Activated T-cell treated with anti-CD3 and anti-CD28 coated beads for 48 hours (primary cell): ENCODE results near the gene CUL3.
A peak's percentile ranks its signal among the peaks of the same experiment; 100 is the strongest.
"Not testable (repeated sequence)": the region's sequence is repeated elsewhere in the genome, so short reads cannot be mapped to it uniquely, and the experiment has no call there.

Source experiments
- DNase-seq: peaks from one replicate; pipeline ENCODE4 v3.0.0-alpha.2; 2020; ENCODE audit warnings: low read depth

The CUL3 gene

GRCh38 chr2:224543939-224544338 lies 41.2 kb downstream of the CUL3 start:
- DNase-seq, result no peak

- DNase-seq, result no peak
Measured at GRCh38 chr2:224538561-224539138, 46.5 kb downstream of the CUL3 start.

DNA sequence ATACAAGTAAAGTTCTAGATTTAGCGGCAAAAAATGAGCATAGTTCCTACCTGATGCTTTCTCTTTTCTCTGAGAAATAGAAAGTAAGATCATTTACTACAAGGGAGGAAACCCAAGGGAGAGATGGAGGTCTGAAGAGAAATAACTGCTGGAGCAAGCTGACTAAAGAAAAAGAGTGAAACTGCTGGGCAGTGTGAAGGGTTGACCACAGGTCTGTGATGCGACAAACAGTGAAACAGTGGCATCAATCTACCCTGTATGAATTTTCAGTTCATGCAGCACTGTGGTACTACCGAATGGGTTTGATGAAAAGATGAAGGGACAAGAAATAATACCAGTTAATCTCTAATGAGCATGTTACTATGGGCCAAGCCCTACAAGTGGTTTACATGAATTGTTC lies 52.2 kb downstream of the CUL3 start:
- no peak for DNase-seq

- no peak for DNase-seq
Measured at GRCh38 chr2:224532441-224532840, 52.7 kb downstream of the CUL3 start.

GRCh38 chr2:224528171-224528570 lies 57.0 kb downstream of the CUL3 start:
- DNase-seq, result no peak

DNA sequence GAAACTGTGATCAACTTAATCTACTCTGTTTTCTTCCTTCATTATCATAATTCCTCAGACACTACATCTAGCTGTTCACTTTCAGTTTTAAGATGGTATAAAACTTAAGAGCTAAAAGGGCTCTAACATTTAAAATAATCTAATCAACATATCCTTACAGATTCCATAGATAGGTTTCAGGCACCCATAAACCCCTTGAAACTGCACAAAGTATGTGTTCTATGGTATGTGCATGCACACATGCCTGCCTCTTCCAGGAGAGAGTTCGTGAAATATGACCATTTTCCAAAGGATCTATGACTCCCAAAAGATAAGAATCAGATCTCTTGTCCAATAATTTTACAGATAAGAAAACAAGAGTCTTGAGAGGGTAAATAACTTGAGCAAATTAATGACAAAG lies 59.4 kb downstream of the CUL3 start:
- no peak for DNase-seq

- DNase-seq, result no peak
Measured at GRCh38 chr2:224524657-224525056, 60.5 kb downstream of the CUL3 start.

DNA sequence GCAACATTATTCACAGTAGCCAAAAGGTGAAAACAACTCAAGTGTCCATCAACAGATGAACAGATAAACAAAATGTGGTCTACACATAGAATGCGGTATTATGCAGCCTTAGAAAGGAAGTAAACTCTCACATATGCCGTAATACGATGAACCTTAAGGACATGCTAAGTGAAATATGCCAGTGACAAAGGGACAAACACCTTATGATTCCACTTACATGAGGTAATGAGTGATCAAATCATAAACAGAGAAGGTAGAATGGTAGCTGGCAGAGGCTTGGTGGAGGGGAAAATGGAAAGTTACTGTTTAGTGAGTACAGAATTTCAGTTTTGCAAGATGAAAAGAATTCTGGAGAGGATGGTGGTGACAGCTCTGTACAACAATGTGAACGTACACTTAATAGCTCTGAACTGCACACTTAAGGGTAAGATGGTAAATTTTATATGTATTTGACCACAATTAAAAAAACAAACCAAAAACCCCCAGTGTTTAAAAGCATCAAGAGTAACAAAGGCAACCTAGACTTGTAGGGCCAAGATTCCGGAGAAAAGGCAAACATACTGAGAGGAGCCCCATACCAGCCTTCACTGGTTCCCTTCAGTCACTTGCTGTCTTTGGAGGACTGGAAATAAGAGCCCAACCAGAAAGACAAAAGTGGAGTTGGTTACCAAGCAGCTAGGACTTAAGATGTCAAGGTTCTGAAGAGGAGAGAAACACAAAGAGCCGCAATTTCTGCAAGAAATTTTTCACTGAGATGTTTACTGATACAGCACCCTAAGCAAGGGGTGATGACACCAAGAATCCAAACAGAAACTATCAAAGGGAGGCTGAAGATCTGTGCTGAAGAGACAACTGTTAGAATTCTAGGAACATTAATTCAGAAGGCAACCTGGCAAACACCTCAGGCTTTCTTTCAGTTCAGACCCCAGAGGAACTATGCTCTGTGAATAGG lies 61.3 kb downstream of the CUL3 start:
- no peak for DNase-seq

DNA sequence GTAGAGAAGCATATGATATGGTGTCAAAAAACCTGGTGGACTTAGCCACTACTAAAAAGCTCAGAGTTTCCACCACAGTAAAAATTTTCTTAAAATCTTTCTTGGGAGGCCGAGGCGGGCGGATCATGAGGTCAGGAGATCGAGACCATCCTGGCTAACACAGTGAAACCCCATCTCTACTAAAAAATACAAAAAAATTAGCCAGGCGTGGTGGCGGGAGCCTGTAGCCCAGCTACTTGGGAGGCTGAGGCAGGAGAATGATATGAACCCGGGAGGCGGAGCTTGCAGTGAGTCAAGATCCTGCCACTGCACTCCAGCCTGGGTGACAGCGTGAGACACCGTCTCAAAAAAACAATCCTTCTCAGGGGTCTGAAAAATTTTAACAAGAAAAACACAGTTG lies 62.7 kb downstream of the CUL3 start:
- not testable (repeated sequence) for DNase-seq

DNA sequence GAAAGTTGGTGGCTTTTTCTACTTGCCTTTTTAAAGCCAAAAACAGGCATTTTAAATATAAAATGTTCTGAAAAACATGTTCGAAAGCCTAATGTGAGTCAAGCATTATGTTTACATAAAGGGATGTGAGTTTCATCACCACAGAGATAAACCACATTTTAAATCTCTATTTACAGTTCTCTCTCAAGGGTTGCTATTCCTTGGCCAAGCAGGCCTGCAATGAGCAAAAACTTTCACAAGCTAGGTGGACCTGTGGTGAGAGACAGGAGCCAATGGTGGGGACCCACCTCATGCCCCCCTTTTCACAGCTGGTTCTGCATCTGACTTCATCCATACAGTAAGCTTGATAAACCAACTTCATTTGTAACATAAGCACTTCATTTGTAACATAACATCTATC lies 65.1 kb downstream of the CUL3 start:
- DNase-seq, result peak; percentile 18

- DNase-seq, result no peak
Measured at GRCh38 chr2:224518806-224519580, 66.2 kb downstream of the CUL3 start.

GRCh38 chr2:224517963-224518362 lies 67.2 kb downstream of the CUL3 start:
- no peak for DNase-seq

DNA sequence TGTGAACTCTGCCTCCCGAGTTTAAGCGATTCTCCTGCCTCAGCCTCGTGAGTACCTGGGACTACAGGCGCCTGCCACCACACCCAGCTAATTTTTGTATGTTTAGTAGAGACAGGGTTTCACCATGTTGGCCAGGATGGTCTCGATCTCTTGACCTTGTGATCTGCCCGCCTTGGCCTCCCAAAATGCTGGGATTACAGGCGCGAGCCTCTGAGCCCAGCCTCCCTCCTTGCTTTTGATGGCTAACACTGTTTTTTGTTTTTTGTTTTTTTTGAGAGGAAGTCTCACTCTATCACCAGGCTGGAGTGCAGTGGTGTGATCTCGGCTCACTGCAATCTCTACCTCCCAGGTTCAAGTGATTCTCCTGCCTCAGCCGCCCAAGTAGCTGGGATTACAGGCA lies 68.8 kb downstream of the CUL3 start:
- DNase-seq, result not testable (repeated sequence)

GRCh38 chr2:224513991-224514390 lies 71.2 kb downstream of the CUL3 start:
- no peak for DNase-seq

GRCh38 chr2:224507789-224508188 lies 77.4 kb downstream of the CUL3 start:
- no peak for DNase-seq

DNA sequence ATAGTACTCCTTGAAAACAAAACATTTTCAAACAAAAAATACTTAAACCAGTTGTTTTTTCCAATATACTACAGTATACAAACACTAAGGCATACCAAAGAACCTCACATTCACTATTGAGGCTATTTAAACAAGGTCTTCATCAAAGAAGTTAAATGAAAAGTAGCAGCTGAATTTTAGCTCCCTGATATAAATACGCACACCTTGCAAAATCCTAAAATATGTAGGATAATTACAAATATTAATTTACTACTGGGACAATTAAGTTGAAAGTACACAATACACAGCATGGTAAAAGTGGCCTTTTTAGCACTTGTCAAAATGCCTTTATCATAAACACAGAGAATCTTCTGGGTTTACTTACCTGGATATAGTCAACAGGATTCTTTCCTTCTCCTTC lies 78.7 kb downstream of the CUL3 start:
- DNase-seq, result no peak

GRCh38 chr2:224498991-224499390 lies 86.2 kb downstream of the CUL3 start:
- no peak for DNase-seq

DNA sequence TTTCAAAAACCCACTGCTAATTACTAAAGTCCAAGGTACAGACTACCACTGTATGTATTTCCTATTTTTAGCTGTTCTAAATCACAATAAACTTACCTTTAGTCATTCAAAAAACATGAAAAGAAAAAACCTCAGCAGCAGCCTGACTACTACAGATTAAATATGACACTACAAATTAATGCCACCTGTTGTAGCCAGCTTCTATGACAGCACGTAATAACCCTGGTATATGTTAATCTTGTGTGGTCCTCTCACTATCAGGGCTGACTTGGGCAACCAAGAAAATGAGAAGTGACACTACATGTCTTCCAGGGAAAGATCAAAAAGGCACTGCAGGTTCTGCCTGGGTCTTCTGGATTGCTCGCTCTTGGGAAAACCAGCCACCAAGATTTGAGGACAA lies 92.6 kb downstream of the CUL3 start:
- no peak for DNase-seq

- DNase-seq, result not testable (repeated sequence)
Measured at GRCh38 chr2:224487940-224488339, 97.2 kb downstream of the CUL3 start.

DNA sequence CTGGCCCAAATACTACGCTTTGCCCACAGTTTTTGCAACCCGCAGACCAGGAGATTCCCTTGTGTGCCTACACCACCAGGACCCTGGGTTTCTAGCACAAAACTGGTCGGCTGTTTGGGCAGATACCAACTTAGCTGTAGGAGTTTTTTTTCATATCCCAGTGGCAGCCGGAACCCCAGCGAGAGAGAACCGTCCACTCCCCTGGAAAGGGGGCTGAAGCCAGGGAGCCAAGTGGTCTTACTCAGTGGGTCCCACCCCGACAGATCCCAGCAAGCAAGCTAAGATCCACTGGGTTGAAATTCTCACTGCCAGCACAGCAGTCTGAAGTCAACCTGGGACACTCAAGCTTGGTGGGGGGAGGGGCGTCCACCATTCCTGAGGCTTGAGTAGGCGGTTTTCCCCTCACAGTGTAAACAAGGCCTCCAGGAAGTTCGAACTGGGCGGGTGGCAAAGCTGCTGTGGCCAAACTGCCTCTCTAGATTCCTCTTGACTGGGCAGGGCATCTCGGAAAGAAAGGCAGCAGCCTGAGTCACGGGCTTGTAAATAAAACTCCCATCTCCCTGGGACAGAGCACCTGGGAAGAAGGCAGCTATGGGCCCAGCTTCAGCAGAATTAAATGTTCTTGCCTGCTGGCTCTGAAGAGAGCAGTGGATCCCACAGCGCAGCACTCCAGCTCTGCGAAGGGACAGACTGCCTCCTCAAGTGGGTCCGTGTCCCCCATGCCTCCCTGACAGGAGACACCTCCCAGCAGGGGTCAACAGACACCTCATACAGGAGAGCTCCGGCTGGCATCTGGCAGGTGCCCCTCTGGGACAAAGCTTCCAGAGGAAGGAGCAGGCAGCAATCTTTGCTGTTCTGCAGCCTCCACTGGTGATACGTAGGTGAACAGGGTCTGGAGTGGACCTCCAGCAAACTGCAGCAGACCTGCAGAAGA lies 99.8 kb downstream of the CUL3 start:
- DNase-seq, result not testable (repeated sequence)

DNA sequence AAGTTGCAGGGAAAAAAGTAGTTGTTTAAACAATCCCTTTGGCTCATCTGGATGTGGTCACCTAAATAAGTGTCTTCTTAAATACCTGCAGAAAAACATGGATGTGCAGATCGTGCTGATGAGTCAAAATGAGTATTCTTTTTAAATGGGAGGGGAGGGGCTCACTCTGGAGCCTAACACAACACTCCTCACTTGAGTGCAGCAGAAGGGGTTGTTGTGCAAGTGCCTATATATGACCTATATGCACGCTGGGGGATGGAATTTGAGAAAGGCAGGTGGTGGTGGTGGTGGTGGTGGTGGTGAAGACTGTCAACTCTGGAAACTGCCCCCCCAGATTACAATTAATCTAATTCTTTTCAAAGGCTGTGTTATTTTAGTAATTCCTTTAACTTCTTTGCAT lies 105.3 kb downstream of the CUL3 start:
- no peak for DNase-seq

DNA sequence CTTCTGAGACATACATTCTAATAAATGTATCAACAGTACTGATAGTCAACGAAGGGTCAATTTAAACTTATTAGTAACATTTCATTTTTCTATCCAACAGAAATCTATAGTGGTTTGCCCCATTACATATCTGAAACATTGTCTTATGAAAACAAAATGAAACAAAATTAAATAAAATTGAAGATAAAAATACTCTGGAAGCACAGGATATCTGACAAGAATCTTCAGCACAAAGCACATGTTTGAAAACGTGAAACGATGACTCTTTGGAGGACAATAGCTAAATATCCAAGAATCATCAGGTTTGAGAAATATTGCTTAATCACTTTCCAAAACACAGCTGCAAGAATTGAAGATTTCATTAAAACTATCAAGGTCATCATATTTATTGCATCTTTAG lies 112.3 kb downstream of the CUL3 start:
- DNase-seq, result no peak
